Caco-2 (cell line): ENCODE data around the gene RPP30. TPM values are rescaled to one million over a fixed set of nuclear protein-coding genes. Genes with fewer than 3 reads are reported as not detected.
"Not testable (repeated sequence)": the region's sequence is repeated elsewhere in the genome, so short reads cannot be mapped to it uniquely, and the experiment has no call there.

ENCODE experiments used
- BruUV-seq: library from RNA; stranded (reverse); fragments of 400-500 nt; replicated peaks from 2 replicates; lab custom pipeline; 2021; lab: Mats Ljungman, UMichigan
- CTCF ChIA-PET: fragments of 300-600 bp; sonication (Branson Sonifier 250); formaldehyde crosslinking; loops from one replicate; lab custom pipeline; 2022; ENCODE audit warnings: antibody characterized with exemption; lab: Charles Lee
- POLR2A ChIA-PET: fragments of 300-600 bp; sonication (Branson Sonifier 250); formaldehyde crosslinking; loops from one replicate; lab custom pipeline; 2022; ENCODE audit warnings: antibody characterized with exemption; lab: Charles Lee
- DNase-seq, 2 experiments: peaks; one replicate each; pipeline versions ENCODE4 v3.0.0 to v3.0.0-alpha.2; 2020 to 2022
- H3K27me3 ChIP-seq: replicated peaks from 2 replicates; pipeline ENCODE4 v1.6.0; 2011; ENCODE audit warnings: low read length; ENCODE audit not compliant: control insufficient read depth, insufficient read depth
- H3K36me3 ChIP-seq: 2 replicates; pipeline ENCODE4 v1.5.1; 2011; ENCODE audit warnings: low read length; ENCODE audit not compliant: control insufficient read depth, insufficient read depth
- H3K4me1 ChIP-seq: fragments of 250-450 bp; sonication (Bioruptor Pico); 2 replicates; pipeline ENCODE4 v1.5.1; 2020; ENCODE audit warnings: mild to moderate bottlenecking
- H3K4me3 ChIP-seq: 2 replicates; pipeline ENCODE4 v1.5.1; 2011; ENCODE audit warnings: low read depth, mild to moderate bottlenecking, control low read depth, low read length
- H3K9me3 ChIP-seq: fragments of 250-450 bp; sonication (Bioruptor Pico); 2 replicates; pipeline ENCODE4 v1.5.1; 2020; ENCODE audit warnings: mild to moderate bottlenecking, moderate library complexity
- H3K27ac Mint-ChIP-seq: one replicate; pipeline ENCODE4 v1.8.0; 2022; ENCODE audit warnings: mixed read lengths; ENCODE audit not compliant: unreplicated experiment
- H3K27me3 Mint-ChIP-seq: one replicate; pipeline ENCODE4 v1.8.0; 2022; ENCODE audit warnings: mixed read lengths; ENCODE audit not compliant: insufficient read depth, unreplicated experiment
- H3K36me3 Mint-ChIP-seq: one replicate; pipeline ENCODE4 v1.8.0; 2022; ENCODE audit warnings: mild to moderate bottlenecking, mixed read lengths; ENCODE audit not compliant: insufficient read depth, unreplicated experiment
- H3K4me1 Mint-ChIP-seq: one replicate; pipeline ENCODE4 v1.8.0; 2022; ENCODE audit warnings: low read depth, mixed read lengths; ENCODE audit not compliant: unreplicated experiment
- H3K4me3 Mint-ChIP-seq: one replicate; pipeline ENCODE4 v1.8.0; 2022; ENCODE audit warnings: mild to moderate bottlenecking, moderate library complexity, mixed read lengths; ENCODE audit not compliant: unreplicated experiment
- H3K9me3 Mint-ChIP-seq: one replicate; pipeline ENCODE4 v1.8.0; 2022; ENCODE audit warnings: mixed read lengths; ENCODE audit not compliant: unreplicated experiment
- intact Hi-C: fragments of 100-400 bp; cut with micrococcal nuclease; formaldehyde crosslinking; loops from one replicate; pipeline ENCODE4 v1.10.0; 2022; ENCODE audit not compliant: unreplicated experiment
- total RNA-seq: library from RNA; stranded (reverse); gene quantifications from 2 replicates; pipeline ENCODE4 v1.2.3, GENCODE V29; 2022
- TF ChIP-seq, protein P1 (sequence below), 2 experiments: fragments of 200-600 bp in 1 of 2; IDR thresholded peaks; 1 replicate in 1 of 2; 2 replicates in 1 of 2; pipeline versions ENCODE4 v1.5.1 to v1.8.0; 2011 to 2022; ENCODE audit warnings: antibody characterized with exemption in 1 of 2, control low read depth in 1 of 2, inconsistent platforms in 1 of 2, low read depth in 1 of 2, low read length in 1 of 2, mild to moderate bottlenecking in 1 of 2, moderate library complexity in 1 of 2; ENCODE audit not compliant: insufficient read depth in 1 of 2, severe bottlenecking in 1 of 2, unreplicated experiment in 1 of 2

Gene RPP30
- total RNA-seq, 1 experiment from 2014 or later = 67.6 TPM

DNA sequence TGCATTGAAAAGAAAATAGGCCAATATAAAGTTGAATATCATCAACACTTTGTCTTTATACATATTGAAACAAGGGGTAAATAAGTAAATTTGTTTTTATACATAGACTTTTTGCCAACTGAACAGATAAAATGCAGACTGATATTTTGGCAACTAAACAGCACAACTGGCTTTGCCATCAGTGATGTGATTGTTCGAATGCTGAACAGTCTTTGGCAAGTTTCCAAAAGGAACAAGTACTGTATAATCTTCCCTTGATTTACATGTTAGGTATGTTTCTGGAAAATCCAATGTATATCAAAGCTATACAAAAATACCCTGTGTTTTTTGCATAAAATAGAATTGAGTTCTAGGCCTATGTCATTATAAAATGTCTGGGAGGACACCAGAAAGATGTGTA is 67.3 kb downstream of the RPP30 start:
- POLR2A ChIA-PET = no interaction called here
- Mint-ChIP-seq H3K27me3 (no peaks in the 10 kb centered on the region), H3K27ac (no peak overlapping the region), H3K4me1 (peaks cover 32% of the 10 kb centered on the region), H3K9me3 (peaks cover 9% of the 10 kb centered on the region), H3K4me3 (no peak overlapping the region), H3K36me3 (no peaks in the 10 kb centered on the region)
- intact Hi-C loops = no loop called here
- no peaks in the 10 kb centered on the region for H3K27me3 ChIP-seq
- no TSS peak for BruUV-seq
- CTCF ChIA-PET = no interaction called here
- TF ChIP-seq, protein P1, sequence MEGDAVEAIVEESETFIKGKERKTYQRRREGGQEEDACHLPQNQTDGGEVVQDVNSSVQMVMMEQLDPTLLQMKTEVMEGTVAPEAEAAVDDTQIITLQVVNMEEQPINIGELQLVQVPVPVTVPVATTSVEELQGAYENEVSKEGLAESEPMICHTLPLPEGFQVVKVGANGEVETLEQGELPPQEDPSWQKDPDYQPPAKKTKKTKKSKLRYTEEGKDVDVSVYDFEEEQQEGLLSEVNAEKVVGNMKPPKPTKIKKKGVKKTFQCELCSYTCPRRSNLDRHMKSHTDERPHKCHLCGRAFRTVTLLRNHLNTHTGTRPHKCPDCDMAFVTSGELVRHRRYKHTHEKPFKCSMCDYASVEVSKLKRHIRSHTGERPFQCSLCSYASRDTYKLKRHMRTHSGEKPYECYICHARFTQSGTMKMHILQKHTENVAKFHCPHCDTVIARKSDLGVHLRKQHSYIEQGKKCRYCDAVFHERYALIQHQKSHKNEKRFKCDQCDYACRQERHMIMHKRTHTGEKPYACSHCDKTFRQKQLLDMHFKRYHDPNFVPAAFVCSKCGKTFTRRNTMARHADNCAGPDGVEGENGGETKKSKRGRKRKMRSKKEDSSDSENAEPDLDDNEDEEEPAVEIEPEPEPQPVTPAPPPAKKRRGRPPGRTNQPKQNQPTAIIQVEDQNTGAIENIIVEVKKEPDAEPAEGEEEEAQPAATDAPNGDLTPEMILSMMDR (IDR thresholded peaks at IDR 0.05; ENCODE audit: insufficient read depth in 1 of 2, low read depth in 1 of 2, low read length in 1 of 2, severe bottlenecking in 1 of 2, unreplicated experiment in 1 of 2) = no peak
- H3K9me3 ChIP-seq = no peaks in the 10 kb centered on the region
- H3K4me3 ChIP-seq = no peak overlapping the region
- no peak for DNase-seq
- H3K36me3 ChIP-seq = no peaks in the 10 kb centered on the region
- peaks cover 39% of the 10 kb centered on the region for H3K4me1 ChIP-seq

DNA sequence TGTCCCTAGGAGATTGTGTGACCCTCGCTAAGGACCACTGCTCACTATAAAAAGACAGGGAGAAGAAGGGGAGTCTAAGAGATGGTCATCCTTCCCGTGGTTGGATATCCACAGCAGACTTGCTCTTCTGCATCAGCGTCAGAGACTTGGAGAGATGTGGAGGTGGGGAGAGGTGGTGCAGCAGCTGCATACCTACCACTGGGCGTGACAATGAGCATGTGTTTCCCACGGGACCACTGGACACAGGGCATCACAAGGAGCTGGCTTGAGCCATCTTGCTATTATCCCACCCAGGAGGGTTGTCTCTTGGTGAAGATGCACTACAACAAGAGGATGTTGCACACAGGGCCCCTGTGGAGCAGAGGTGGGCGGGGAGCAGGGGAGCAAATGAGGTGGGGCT is 67.9 kb downstream of the RPP30 start:
- intact Hi-C loops = no loop called here
- H3K27ac Mint-ChIP-seq = peak overlapping the region; percentile 39
- POLR2A ChIA-PET = no interaction called here

DNA sequence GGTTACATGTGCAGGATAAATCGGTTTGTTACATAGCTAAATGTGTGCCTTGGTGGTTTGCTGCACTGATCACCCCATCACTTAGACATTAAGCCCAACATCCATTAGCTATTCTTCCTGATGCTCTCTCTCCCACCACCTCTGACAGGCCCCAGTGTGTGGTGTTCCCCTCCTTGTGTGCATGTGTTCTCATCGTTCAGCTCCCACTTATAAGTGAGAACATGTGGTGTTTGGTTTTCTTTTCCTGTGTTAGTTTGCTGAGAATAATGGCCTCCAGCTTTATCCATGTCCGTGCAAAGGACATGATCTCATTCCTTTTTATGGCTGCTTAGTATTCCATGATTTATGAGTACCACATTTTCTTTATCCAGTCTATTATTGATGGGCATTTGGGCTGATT is 71.2 kb downstream of the RPP30 start:
- H3K27me3 ChIP-seq, H3K36me3 ChIP-seq, CTCF ChIA-PET, H3K36me3 Mint-ChIP-seq, BruUV-seq, H3K4me3 ChIP-seq, H3K27ac Mint-ChIP-seq, H3K9me3 ChIP-seq, H3K4me3 Mint-ChIP-seq, POLR2A ChIA-PET, intact Hi-C loops, H3K9me3 Mint-ChIP-seq, H3K27me3 Mint-ChIP-seq, DNase-seq: not testable (repeated sequence)
- H3K4me1 Mint-ChIP-seq = peaks cover 16% of the 10 kb centered on the region
- peaks cover 19% of the 10 kb centered on the region for H3K4me1 ChIP-seq

More for the DNA sequence above, 67.9 kb downstream of the RPP30 start:
- Histone ChIP-seq H3K9me3 (no peaks in the 10 kb centered on the region), H3K4me3 (no peak overlapping the region), H3K4me1 (peaks cover 39% of the 10 kb centered on the region), H3K27me3 (no peaks in the 10 kb centered on the region), H3K36me3 (no peaks in the 10 kb centered on the region)
- no TSS peak for BruUV-seq
- peaks cover 31% of the 10 kb centered on the region for H3K4me1 Mint-ChIP-seq
- H3K4me3 Mint-ChIP-seq = no peak overlapping the region
- CTCF ChIA-PET = no interaction called here
- TF ChIP-seq, protein P1 (IDR thresholded peaks at IDR 0.05; ENCODE audit: insufficient read depth in 1 of 2, low read depth in 1 of 2, low read length in 1 of 2, severe bottlenecking in 1 of 2, unreplicated experiment in 1 of 2) = no peak
- no peaks in the 10 kb centered on the region for H3K36me3 Mint-ChIP-seq
- peaks cover 7% of the 10 kb centered on the region for H3K9me3 Mint-ChIP-seq
- no peak for DNase-seq
- no peaks in the 10 kb centered on the region for H3K27me3 Mint-ChIP-seq

DNA sequence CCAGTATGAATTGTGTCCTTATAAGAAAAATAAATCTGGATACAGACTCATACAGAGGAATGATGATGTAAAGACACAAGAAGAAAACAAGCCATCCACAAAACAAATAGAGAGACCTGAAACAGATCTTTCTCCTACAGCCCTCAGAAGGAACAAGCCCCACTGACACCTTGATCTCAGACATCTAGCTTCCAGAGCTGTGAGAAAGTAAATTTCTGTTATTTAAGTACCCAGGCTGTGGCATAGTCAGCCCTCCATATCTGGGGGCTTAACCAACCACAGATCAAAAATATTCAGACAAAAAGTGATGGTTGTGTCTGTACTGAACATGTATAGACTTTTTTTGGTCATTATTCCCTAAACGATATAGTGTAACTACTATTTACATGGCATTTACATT is 73.0 kb downstream of the RPP30 start:
- H3K9me3 ChIP-seq = no peaks in the 10 kb centered on the region
- Mint-ChIP-seq H3K9me3 (peaks cover 19% of the 10 kb centered on the region), H3K36me3 (no peaks in the 10 kb centered on the region), H3K4me1 (peaks cover 8% of the 10 kb centered on the region), H3K27ac (no peak overlapping the region), H3K27me3 (no peaks in the 10 kb centered on the region), H3K4me3 (no peak overlapping the region)
- TF ChIP-seq, protein P1 (IDR thresholded peaks at IDR 0.05; ENCODE audit: insufficient read depth in 1 of 2, low read depth in 1 of 2, low read length in 1 of 2, severe bottlenecking in 1 of 2, unreplicated experiment in 1 of 2) = no peak
- no peaks in the 10 kb centered on the region for H3K27me3 ChIP-seq
- no peaks in the 10 kb centered on the region for H3K36me3 ChIP-seq
- CTCF ChIA-PET = no interaction called here
- DNase-seq = no peak
- POLR2A ChIA-PET = no interaction called here
- peaks cover 14% of the 10 kb centered on the region for H3K4me1 ChIP-seq
- BruUV-seq = no TSS peak
- H3K4me3 ChIP-seq = no peak overlapping the region
- intact Hi-C loops = no loop called here
